Measurements from ENCODE around the gene PSORS1C1. TPM values are rescaled to one million over a fixed set of nuclear protein-coding genes. Genes with fewer than 3 reads are reported as not detected.
"Not testable (repeated sequence)": the region's sequence is repeated elsewhere in the genome, so short reads cannot be mapped to it uniquely, and the experiment has no call there.

The PSORS1C1 gene
- total RNA-seq, 1 donor from 2014 or later: not detected

- H3K4me1 Mint-ChIP-seq: peaks cover 5% of the 10 kb centered on the region
- intact Hi-C loops (cut with micrococcal nuclease): no loop called here
- H3K36me3 Mint-ChIP-seq (ENCODE audit: low read depth): no peaks in the 10 kb centered on the region
- DNase-seq: no peak
- H3K27me3 Mint-ChIP-seq: no peaks in the 10 kb centered on the region
- H3K27ac Mint-ChIP-seq: no peak overlapping the region
- H3K9me3 Mint-ChIP-seq: no peaks in the 10 kb centered on the region
- H3K4me3 Mint-ChIP-seq: no peak overlapping the region
Observed at GRCh38 chr6:31173406-31173805, 58.8 kb downstream of the PSORS1C1 start.

- Mint-ChIP-seq H3K27ac (no peak overlapping the region), H3K9me3 (no peaks in the 10 kb centered on the region), H3K4me1 (peaks cover 13% of the 10 kb centered on the region), H3K27me3 (no peaks in the 10 kb centered on the region), H3K36me3 (ENCODE audit: low read depth) (no peaks in the 10 kb centered on the region), H3K4me3 (no peak overlapping the region)
- intact Hi-C loops (cut with micrococcal nuclease): no loop called here
- DNase-seq: no peak
Observed at GRCh38 chr6:31174378-31174777, 59.8 kb downstream of the PSORS1C1 start.

- Mint-ChIP-seq H3K4me3 (no peak overlapping the region), H3K9me3 (no peaks in the 10 kb centered on the region), H3K27me3 (no peaks in the 10 kb centered on the region), H3K27ac (no peak overlapping the region), H3K4me1 (peaks cover 13% of the 10 kb centered on the region), H3K36me3 (ENCODE audit: low read depth) (no peaks in the 10 kb centered on the region)
- DNase-seq: no peak
- intact Hi-C loops (cut with micrococcal nuclease): no loop called here
Observed at GRCh38 chr6:31175971-31176370, 61.4 kb downstream of the PSORS1C1 start.

GRCh38 chr6:31178143-31179041 lies 63.8 kb downstream of the PSORS1C1 start:
- Mint-ChIP-seq H3K36me3 (ENCODE audit: low read depth) (no peaks in the 10 kb centered on the region), H3K27ac (no peak overlapping the region), H3K4me3 (no peak overlapping the region), H3K4me1 (peaks cover 13% of the 10 kb centered on the region), H3K9me3 (no peaks in the 10 kb centered on the region), H3K27me3 (no peaks in the 10 kb centered on the region)
- no peak for DNase-seq
- intact Hi-C loops (cut with micrococcal nuclease): no loop called here

GRCh38 chr6:31179042-31179386 lies 64.4 kb downstream of the PSORS1C1 start:
- no peak overlapping the region for H3K27ac Mint-ChIP-seq

GRCh38 chr6:31179896-31180295 lies 65.3 kb downstream of the PSORS1C1 start:
- no peaks in the 10 kb centered on the region for H3K9me3 Mint-ChIP-seq
- H3K4me3 Mint-ChIP-seq: no peak overlapping the region
- DNase-seq: no peak
- no peaks in the 10 kb centered on the region for H3K36me3 Mint-ChIP-seq (ENCODE audit: low read depth)
- peaks cover 13% of the 10 kb centered on the region for H3K4me1 Mint-ChIP-seq
- H3K27ac Mint-ChIP-seq: no peak overlapping the region
- H3K27me3 Mint-ChIP-seq: no peaks in the 10 kb centered on the region
- intact Hi-C loops (cut with micrococcal nuclease): no loop called here

More at GRCh38 chr6:31179042-31179386, 64.4 kb downstream of the PSORS1C1 start:
- intact Hi-C loops (cut with micrococcal nuclease): no loop called here
- no peak overlapping the region for H3K4me3 Mint-ChIP-seq
- no peak for DNase-seq
- H3K36me3 Mint-ChIP-seq (ENCODE audit: low read depth): no peaks in the 10 kb centered on the region
- H3K4me1 Mint-ChIP-seq: peaks cover 13% of the 10 kb centered on the region
- no peaks in the 10 kb centered on the region for H3K27me3 Mint-ChIP-seq
- H3K9me3 Mint-ChIP-seq: no peaks in the 10 kb centered on the region

GRCh38 chr6:31180500-31180899 lies 65.9 kb downstream of the PSORS1C1 start:
- Mint-ChIP-seq H3K9me3 (no peaks in the 10 kb centered on the region), H3K36me3 (ENCODE audit: low read depth) (no peaks in the 10 kb centered on the region), H3K27me3 (no peaks in the 10 kb centered on the region), H3K27ac (no peak overlapping the region), H3K4me1 (peaks cover 13% of the 10 kb centered on the region), H3K4me3 (peak overlapping the region; percentile 69)
- intact Hi-C loops (cut with micrococcal nuclease): no loop called here
- peak; percentile 81 for DNase-seq

- intact Hi-C loops (cut with micrococcal nuclease); H3K36me3 Mint-ChIP-seq (ENCODE audit: low read depth); H3K9me3 Mint-ChIP-seq; DNase-seq; H3K4me3 Mint-ChIP-seq; H3K27ac Mint-ChIP-seq; H3K27me3 Mint-ChIP-seq: not testable (repeated sequence)
- peaks cover 15% of the 10 kb centered on the region for H3K4me1 Mint-ChIP-seq
Observed at GRCh38 chr6:31183287-31183686, 68.7 kb downstream of the PSORS1C1 start.

GRCh38 chr6:31183859-31184258 lies 69.3 kb downstream of the PSORS1C1 start:
- DNase-seq; H3K9me3 Mint-ChIP-seq; H3K27me3 Mint-ChIP-seq; H3K36me3 Mint-ChIP-seq (ENCODE audit: low read depth); H3K27ac Mint-ChIP-seq; H3K4me3 Mint-ChIP-seq; intact Hi-C loops (cut with micrococcal nuclease): not testable (repeated sequence)
- H3K4me1 Mint-ChIP-seq: peaks cover 11% of the 10 kb centered on the region

- H3K4me3 Mint-ChIP-seq; H3K27ac Mint-ChIP-seq; H3K9me3 Mint-ChIP-seq; H3K36me3 Mint-ChIP-seq (ENCODE audit: low read depth); H3K27me3 Mint-ChIP-seq; intact Hi-C loops (cut with micrococcal nuclease); H3K4me1 Mint-ChIP-seq; DNase-seq: not testable (repeated sequence)
Observed at GRCh38 chr6:31185695-31186051, 71.1 kb downstream of the PSORS1C1 start.

GRCh38 chr6:31186052-31186734 lies 71.6 kb downstream of the PSORS1C1 start:
- H3K4me1 Mint-ChIP-seq: peaks cover 7% of the 10 kb centered on the region
- no peaks in the 10 kb centered on the region for H3K27me3 Mint-ChIP-seq
- no peak overlapping the region for H3K4me3 Mint-ChIP-seq
- H3K9me3 Mint-ChIP-seq: no peaks in the 10 kb centered on the region
- intact Hi-C loops (cut with micrococcal nuclease): no loop called here
- no peak for DNase-seq
- H3K27ac Mint-ChIP-seq: no peak overlapping the region
- no peaks in the 10 kb centered on the region for H3K36me3 Mint-ChIP-seq (ENCODE audit: low read depth)

GRCh38 chr6:31187780-31188194 lies 73.2 kb downstream of the PSORS1C1 start:
- intact Hi-C loops (cut with micrococcal nuclease): no loop called here
- H3K4me3 Mint-ChIP-seq: no peak overlapping the region
- H3K4me1 Mint-ChIP-seq: peaks cover 9% of the 10 kb centered on the region
- H3K27me3 Mint-ChIP-seq: no peaks in the 10 kb centered on the region
- DNase-seq: no peak
- H3K9me3 Mint-ChIP-seq: no peaks in the 10 kb centered on the region
- no peaks in the 10 kb centered on the region for H3K36me3 Mint-ChIP-seq (ENCODE audit: low read depth)
- H3K27ac Mint-ChIP-seq: no peak overlapping the region

GRCh38 chr6:31189223-31189622 lies 74.6 kb downstream of the PSORS1C1 start:
- H3K4me3 Mint-ChIP-seq; H3K27me3 Mint-ChIP-seq; H3K4me1 Mint-ChIP-seq; intact Hi-C loops (cut with micrococcal nuclease); H3K9me3 Mint-ChIP-seq; H3K27ac Mint-ChIP-seq; DNase-seq; H3K36me3 Mint-ChIP-seq (ENCODE audit: low read depth): not testable (repeated sequence)

Measured in activated CD4-positive, alpha-beta T cell treated with anti-CD3 and anti-CD28 coated beads, Interleukin-2, amount 10 ng/mL, durations not matched to agents 24 days and 14 days (primary cell).